GM23338 (cell line): ENCODE data around the gene COX8A.

Experiments used
- CREB1 ChIP-seq: fragments of 250-450 bp; sonication (Bioruptor Pico); IDR thresholded peaks from 2 replicates; pipeline ENCODE4 v1.5.0; 2020; ENCODE audit warnings: low read depth, mild to moderate bottlenecking, moderate library complexity
- CTCF ChIP-seq, 2 experiments: fragments of 200-600 bp in 1 of 2; sonication (generic) in 1 of 2; conservative IDR thresholded peaks; 2 replicates each; pipeline versions ENCODE4 v1.5.1 to v1.6.1; 2016 to 2017; ENCODE audit warnings: antibody characterized with exemption in 2 of 2, low read depth in 2 of 2, mild to moderate bottlenecking in 2 of 2, moderate library complexity in 1 of 2
- ETS1 ChIP-seq: IDR thresholded peaks from 2 replicates; pipeline ENCODE4 v1.6.1; 2016; ENCODE audit warnings: antibody characterized with exemption
- EZH2 ChIP-seq: fragments of 200-600 bp; sonication (generic); IDR thresholded peaks from one replicate; pipeline ENCODE4 v1.8.0; 2017; ENCODE audit warnings: antibody characterized with exemption, mild to moderate bottlenecking, low read depth; ENCODE audit not compliant: unreplicated experiment
- EZH2phosphoT487 ChIP-seq: fragments of 200-600 bp; sonication (generic); IDR thresholded peaks from one replicate; pipeline ENCODE4 v1.8.1; 2018; ENCODE audit warnings: antibody characterized with exemption; ENCODE audit not compliant: unreplicated experiment
- JUNB ChIP-seq: IDR thresholded peaks from one replicate; pipeline ENCODE4 v1.6.1; 2016; ENCODE audit warnings: antibody characterized with exemption; ENCODE audit not compliant: unreplicated experiment
- NANOG ChIP-seq: IDR thresholded peaks from 2 replicates; pipeline ENCODE4 v1.6.1; 2016; ENCODE audit warnings: antibody characterized with exemption, borderline replicate concordance
- POLR2AphosphoS5 ChIP-seq: IDR thresholded peaks from 2 replicates; pipeline ENCODE4 v1.6.1; 2016; ENCODE audit warnings: antibody characterized with exemption, low read depth
- REST ChIP-seq: IDR thresholded peaks from one replicate; pipeline ENCODE4 v1.6.1; 2018; ENCODE audit warnings: antibody characterized with exemption; ENCODE audit not compliant: unreplicated experiment
- STAT1 ChIP-seq: IDR thresholded peaks from one replicate; pipeline ENCODE4 v1.6.1; 2016; ENCODE audit warnings: antibody characterized with exemption; ENCODE audit not compliant: unreplicated experiment
- ZNF114 ChIP-seq: fragments of 250-450 bp; sonication (Bioruptor Pico); IDR thresholded peaks from 2 replicates; pipeline ENCODE4 v1.5.0; 2020; ENCODE audit warnings: mild to moderate bottlenecking, moderate library complexity
- ZNF462 ChIP-seq: fragments of 250-450 bp; sonication (Bioruptor Pico); IDR thresholded peaks from 2 replicates; pipeline ENCODE4 v1.5.0; 2020; ENCODE audit warnings: mild to moderate bottlenecking, moderate library complexity

- no peak for TF ChIP-seq CTCF (conservative IDR thresholded peaks at IDR 0.05; ENCODE audit: low read depth in 2 of 2)
- TF ChIP-seq POLR2AphosphoS5, result no peak
- TF ChIP-seq EZH2, result no peak
- no peak for TF ChIP-seq EZH2phosphoT487
- no peak for TF ChIP-seq REST
- TF ChIP-seq CREB1 (CRISPR knock-in tag), result no peak
- TF ChIP-seq NANOG, result no peak
- no peak for TF ChIP-seq JUNB
- no peak for TF ChIP-seq ETS1
- no peak for TF ChIP-seq ZNF114 (CRISPR knock-in tag)
- TF ChIP-seq STAT1, result no peak
- TF ChIP-seq ZNF462, result no peak
Observed at GRCh38 chr11:63952570-63952969, 21.9 kb upstream of the COX8A start.
